Osteocyte (in vitro differentiated cells): ENCODE results near the gene IGSF22. TPM values are rescaled to one million over a fixed set of nuclear protein-coding genes. Genes with fewer than 3 reads are reported as not detected.

Source experiments
- DNase-seq: peaks from one replicate; pipeline ENCODE4 v3.0.0; 2021; ENCODE audit warnings: mixed read lengths; ENCODE audit not compliant: unreplicated experiment; ENCODE audit errors: extremely low spot score
- H3K27ac Mint-ChIP-seq: one replicate; pipeline ENCODE4 v1.8.0; 2021; ENCODE audit warnings: mild to moderate bottlenecking, mixed read lengths; ENCODE audit not compliant: unreplicated experiment
- H3K27me3 Mint-ChIP-seq: one replicate; pipeline ENCODE4 v1.8.0; 2021; ENCODE audit warnings: mixed read lengths; ENCODE audit not compliant: unreplicated experiment
- H3K36me3 Mint-ChIP-seq: one replicate; pipeline ENCODE4 v1.8.0; 2021; ENCODE audit warnings: mixed read lengths; ENCODE audit not compliant: unreplicated experiment
- H3K4me1 Mint-ChIP-seq: one replicate; pipeline ENCODE4 v1.8.0; 2021; ENCODE audit warnings: mixed read lengths; ENCODE audit not compliant: unreplicated experiment
- H3K4me3 Mint-ChIP-seq: one replicate; pipeline ENCODE4 v1.8.0; 2021; ENCODE audit warnings: mild to moderate bottlenecking, moderate library complexity, mixed read lengths; ENCODE audit not compliant: unreplicated experiment
- H3K9me3 Mint-ChIP-seq: one replicate; pipeline ENCODE4 v1.8.0; 2021; ENCODE audit warnings: mixed read lengths; ENCODE audit not compliant: unreplicated experiment
- total RNA-seq: library from RNA; stranded (reverse); gene quantifications from 2 replicates; pipeline ENCODE4 v1.2.1, GENCODE V29; 2021
- TF ChIP-seq, protein P1 (sequence below): fragments of 200-600 bp; sonication (generic); IDR thresholded peaks from 2 replicates; pipeline ENCODE4 v1.5.0; 2021; ENCODE audit warnings: antibody characterized with exemption, mild to moderate bottlenecking, moderate library complexity

The IGSF22 gene
- total RNA-seq, 1 donor from 2014 or later: not detected

DNA sequence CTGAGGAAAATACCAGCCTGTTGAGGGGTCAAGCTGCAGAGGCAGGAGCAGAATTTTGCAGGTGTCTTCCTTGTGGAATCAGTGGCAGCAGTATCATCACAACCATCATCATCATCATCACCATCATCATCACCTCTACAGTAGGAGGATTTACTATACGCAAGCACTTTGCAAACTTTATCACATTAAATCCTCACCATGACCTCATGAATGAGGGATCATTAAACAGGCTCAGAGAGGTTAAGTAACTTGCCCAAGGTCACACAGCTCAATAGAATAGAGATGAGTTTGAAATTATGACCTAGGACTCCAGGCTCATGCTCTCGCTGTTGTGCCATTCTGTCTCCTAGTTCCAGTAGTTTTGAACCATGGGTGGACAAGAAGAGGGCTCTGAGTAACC lies 40.0 kb upstream of the IGSF22 start:
- TF ChIP-seq, protein P1, sequence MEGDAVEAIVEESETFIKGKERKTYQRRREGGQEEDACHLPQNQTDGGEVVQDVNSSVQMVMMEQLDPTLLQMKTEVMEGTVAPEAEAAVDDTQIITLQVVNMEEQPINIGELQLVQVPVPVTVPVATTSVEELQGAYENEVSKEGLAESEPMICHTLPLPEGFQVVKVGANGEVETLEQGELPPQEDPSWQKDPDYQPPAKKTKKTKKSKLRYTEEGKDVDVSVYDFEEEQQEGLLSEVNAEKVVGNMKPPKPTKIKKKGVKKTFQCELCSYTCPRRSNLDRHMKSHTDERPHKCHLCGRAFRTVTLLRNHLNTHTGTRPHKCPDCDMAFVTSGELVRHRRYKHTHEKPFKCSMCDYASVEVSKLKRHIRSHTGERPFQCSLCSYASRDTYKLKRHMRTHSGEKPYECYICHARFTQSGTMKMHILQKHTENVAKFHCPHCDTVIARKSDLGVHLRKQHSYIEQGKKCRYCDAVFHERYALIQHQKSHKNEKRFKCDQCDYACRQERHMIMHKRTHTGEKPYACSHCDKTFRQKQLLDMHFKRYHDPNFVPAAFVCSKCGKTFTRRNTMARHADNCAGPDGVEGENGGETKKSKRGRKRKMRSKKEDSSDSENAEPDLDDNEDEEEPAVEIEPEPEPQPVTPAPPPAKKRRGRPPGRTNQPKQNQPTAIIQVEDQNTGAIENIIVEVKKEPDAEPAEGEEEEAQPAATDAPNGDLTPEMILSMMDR: no peak
- Mint-ChIP-seq H3K4me3 (no peak overlapping the region), H3K27ac (no peak overlapping the region), H3K36me3 (no peaks in the 10 kb centered on the region), H3K9me3 (no peaks in the 10 kb centered on the region), H3K27me3 (no peaks in the 10 kb centered on the region), H3K4me1 (peaks cover 4% of the 10 kb centered on the region)
- no peak for DNase-seq

DNA sequence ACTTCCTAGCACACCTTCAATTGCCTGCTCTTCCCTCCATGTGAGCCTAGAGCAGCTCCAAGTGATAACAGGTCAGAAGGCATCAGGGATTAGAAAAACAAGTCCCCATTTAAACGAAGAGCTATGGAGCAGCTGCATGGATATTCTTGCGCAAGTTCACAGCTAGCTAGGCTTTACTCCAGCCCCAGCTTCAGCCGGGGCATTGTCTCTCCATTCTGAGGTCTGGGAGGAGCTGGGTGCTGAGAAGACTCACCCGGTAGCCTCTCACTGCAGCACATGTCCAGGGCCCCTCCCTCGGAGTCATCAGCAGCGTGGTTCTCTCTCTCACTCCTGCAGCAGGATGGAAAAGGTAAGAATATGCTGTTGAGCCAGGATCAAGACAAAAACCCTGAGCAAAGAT lies 39.6 kb upstream of the IGSF22 start:
- TF ChIP-seq, protein P1: no peak
- no peak for DNase-seq
- Mint-ChIP-seq H3K4me1 (peaks cover 4% of the 10 kb centered on the region), H3K27ac (no peak overlapping the region), H3K4me3 (no peak overlapping the region), H3K9me3 (no peaks in the 10 kb centered on the region), H3K36me3 (no peaks in the 10 kb centered on the region), H3K27me3 (no peaks in the 10 kb centered on the region)

DNA sequence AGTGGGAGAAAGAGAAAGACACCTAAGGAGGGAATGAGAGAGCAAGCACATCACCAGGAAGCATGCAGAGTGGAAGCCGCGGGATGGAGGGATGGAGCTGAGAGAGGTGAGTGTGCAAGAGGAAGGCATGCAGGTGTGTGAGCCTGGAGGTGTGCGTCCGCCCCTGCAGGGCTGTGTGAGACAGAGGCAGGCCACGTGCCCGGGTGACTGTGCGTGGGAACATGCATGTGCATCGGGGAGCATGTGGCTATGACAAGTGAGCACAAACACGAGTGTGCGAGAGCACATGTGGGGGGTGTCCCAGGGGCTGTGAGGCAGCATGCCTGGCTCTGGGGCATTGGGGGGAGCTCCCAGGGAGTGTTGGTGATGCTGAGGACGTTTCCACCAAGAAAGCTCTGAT lies 35.8 kb upstream of the IGSF22 start:
- Mint-ChIP-seq H3K9me3 (no peaks in the 10 kb centered on the region), H3K27ac (no peak overlapping the region), H3K4me1 (peaks cover 4% of the 10 kb centered on the region), H3K36me3 (no peaks in the 10 kb centered on the region), H3K27me3 (peaks cover 7% of the 10 kb centered on the region), H3K4me3 (no peak overlapping the region)
- TF ChIP-seq, protein P1: no peak
- DNase-seq: no peak

DNA sequence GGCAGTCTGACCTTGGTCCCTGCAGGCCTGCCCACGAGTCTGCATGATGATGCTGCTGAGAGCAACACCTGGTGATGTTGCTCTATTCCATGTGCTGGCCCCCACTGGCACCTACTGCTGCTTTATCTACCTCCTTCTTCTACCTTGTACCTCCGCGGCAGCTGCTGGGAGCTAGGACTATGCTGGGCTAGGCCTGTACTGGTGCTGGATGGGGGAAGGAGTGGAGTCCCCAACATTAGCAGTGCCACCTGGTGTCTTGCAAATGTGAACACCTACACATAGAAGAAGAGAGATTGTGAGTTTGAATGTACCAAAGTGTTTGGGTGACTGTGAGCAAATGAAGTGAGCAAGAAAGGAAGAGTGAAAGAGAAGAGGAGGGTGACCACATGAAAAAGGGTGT lies 35.2 kb upstream of the IGSF22 start:
- Mint-ChIP-seq H3K36me3 (no peaks in the 10 kb centered on the region), H3K4me3 (no peak overlapping the region), H3K27ac (no peak overlapping the region), H3K27me3 (peaks cover 7% of the 10 kb centered on the region), H3K9me3 (no peaks in the 10 kb centered on the region), H3K4me1 (peaks cover 4% of the 10 kb centered on the region)
- DNase-seq: no peak
- TF ChIP-seq, protein P1: no peak

DNA sequence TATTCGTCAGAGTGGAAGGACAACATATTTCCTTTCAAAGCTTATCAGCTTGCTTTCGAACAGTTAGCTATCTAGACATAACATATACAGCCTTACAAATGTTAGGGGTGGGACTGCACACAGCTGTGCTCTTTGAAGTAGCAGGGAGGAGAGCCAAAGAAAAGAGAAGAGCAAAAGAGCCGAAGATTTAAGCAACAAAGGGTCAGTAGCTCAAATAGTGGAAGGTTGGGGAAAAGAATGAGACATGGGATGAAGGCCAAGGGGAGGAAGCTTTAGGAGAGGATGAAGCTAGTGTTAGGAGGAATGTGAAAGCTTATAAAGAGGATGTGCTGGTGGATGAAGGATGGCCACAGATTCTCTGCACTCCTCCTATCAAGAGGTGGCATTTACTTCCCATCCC lies 31.8 kb upstream of the IGSF22 start:
- H3K27me3 Mint-ChIP-seq: peaks cover 7% of the 10 kb centered on the region
- H3K9me3 Mint-ChIP-seq: no peaks in the 10 kb centered on the region
- TF ChIP-seq, protein P1: no peak
- DNase-seq: no peak
- no peak overlapping the region for H3K4me3 Mint-ChIP-seq
- H3K36me3 Mint-ChIP-seq: no peaks in the 10 kb centered on the region
- no peaks in the 10 kb centered on the region for H3K4me1 Mint-ChIP-seq
- H3K27ac Mint-ChIP-seq: no peak overlapping the region
